ENCODE data around the gene FAM83G.

The FAM83G gene

GRCh38 chr17:18975597-18975996 is 29.0 kb downstream of the FAM83G start:
- DNase-seq (ENCODE audit: low read depth): no peak
- TF ChIP-seq CTCF (IDR thresholded peaks at IDR 0.05; ENCODE audit: control insufficient read depth, extremely low read depth, insufficient read depth): no peak
- H3K4me3 ChIP-seq (ENCODE audit: low read depth, low read length): no peak overlapping the region

- TF ChIP-seq CTCF (IDR thresholded peaks at IDR 0.05; ENCODE audit: control insufficient read depth, extremely low read depth, insufficient read depth): no peak
- DNase-seq (ENCODE audit: low read depth): no peak
- H3K4me3 ChIP-seq (ENCODE audit: low read depth, low read length): no peak overlapping the region
These were observed 30.0 kb downstream of the FAM83G start for GRCh38 chr17:18974407-18975149.

- DNase-seq (ENCODE audit: low read depth): no peak
- no peak overlapping the region for H3K4me3 ChIP-seq (ENCODE audit: low read depth, low read length)
- TF ChIP-seq CTCF (IDR thresholded peaks at IDR 0.05; ENCODE audit: control insufficient read depth, extremely low read depth, insufficient read depth): no peak
These were observed 32.8 kb downstream of the FAM83G start for GRCh38 chr17:18971801-18972200.

- TF ChIP-seq CTCF (IDR thresholded peaks at IDR 0.05; ENCODE audit: control insufficient read depth, extremely low read depth, insufficient read depth): no peak
- H3K4me3 ChIP-seq (ENCODE audit: low read depth, low read length): no peak overlapping the region
- no peak for DNase-seq (ENCODE audit: low read depth)
These were observed 33.7 kb downstream of the FAM83G start for GRCh38 chr17:18970582-18971480.

GRCh38 chr17:18968945-18969887 is 35.3 kb downstream of the FAM83G start:
- no peak overlapping the region for H3K4me3 ChIP-seq (ENCODE audit: low read depth, low read length)
- peak; percentile 82 for DNase-seq (ENCODE audit: low read depth)
- TF ChIP-seq CTCF (IDR thresholded peaks at IDR 0.05; ENCODE audit: control insufficient read depth, extremely low read depth, insufficient read depth): peak; percentile 26; the same call in 1 of the 2 replicates

- no peak overlapping the region for H3K4me3 ChIP-seq (ENCODE audit: low read depth, low read length)
- DNase-seq (ENCODE audit: low read depth): no peak
- TF ChIP-seq CTCF (IDR thresholded peaks at IDR 0.05; ENCODE audit: control insufficient read depth, extremely low read depth, insufficient read depth): no peak
These were observed 36.2 kb downstream of the FAM83G start for GRCh38 chr17:18968345-18968744.

All from LNCaP clone FGC (cell line).